HepG2 (cell line): ENCODE data around the gene SLC2A10. TPM values are rescaled to one million over a fixed set of nuclear protein-coding genes. Genes with fewer than 3 reads are reported as not detected.
A peak's percentile ranks its signal among the peaks of the same experiment; 100 is the strongest.

ENCODE experiments used
- BHLHE40 ChIP-seq: IDR thresholded peaks from 2 replicates; pipeline ENCODE4 v1.6.1; 2011; ENCODE audit warnings: low read length, improper control_type of control experiment
- CTCF ChIP-seq: sonication (generic); formaldehyde crosslinking; IDR thresholded peaks from 2 replicates; pipeline ENCODE4 v1.5.0; 2020; ENCODE audit warnings: mild to moderate bottlenecking, missing genetic modification reagents, moderate library complexity
- HMGXB3 ChIP-seq: sonication (generic); formaldehyde crosslinking; IDR thresholded peaks from 2 replicates; pipeline ENCODE4 v1.4.0; 2020; ENCODE audit warnings: missing genetic modification reagents, borderline replicate concordance
- NFKBIZ ChIP-seq: IDR thresholded peaks from 2 replicates; pipeline ENCODE4 v1.6.1; 2018; ENCODE audit warnings: missing genetic modification reagents, missing compliant biosample characterization
- RFX5 ChIP-seq: IDR thresholded peaks from 2 replicates; pipeline ENCODE4 v1.6.1; 2011; ENCODE audit warnings: low read depth, low read length, improper control_type of control experiment
- SMAD1 ChIP-seq: sonication (generic); formaldehyde crosslinking; IDR thresholded peaks from 2 replicates; pipeline ENCODE4 v1.4.0; 2020; ENCODE audit warnings: missing genetic modification reagents, low read depth, mild to moderate bottlenecking, borderline replicate concordance
- THYN1 ChIP-seq: sonication (generic); formaldehyde crosslinking; IDR thresholded peaks from 2 replicates; pipeline ENCODE4 v1.8.1; 2023; ENCODE audit warnings: low read depth, mild to moderate bottlenecking, moderate library complexity, missing genetic modification reagents, borderline replicate concordance
- XBP1 ChIP-seq: sonication (generic); formaldehyde crosslinking; IDR thresholded peaks from 2 replicates; pipeline ENCODE4 v1.5.0; 2020; ENCODE audit warnings: missing genetic modification reagents
- ZFX ChIP-seq: sonication (generic); formaldehyde crosslinking; IDR thresholded peaks from 2 replicates; pipeline ENCODE4 v1.4.0; 2020; ENCODE audit warnings: mild to moderate bottlenecking, low read depth, missing genetic modification reagents, moderate library complexity
- ZNF138 ChIP-seq: sonication (generic); formaldehyde crosslinking; IDR thresholded peaks from 2 replicates; pipeline ENCODE4 v1.5.0; 2020; ENCODE audit warnings: mild to moderate bottlenecking, low read depth, missing genetic modification reagents
- ZNF678 ChIP-seq: sonication (generic); formaldehyde crosslinking; IDR thresholded peaks from 2 replicates; pipeline ENCODE4 v1.4.0; 2020; ENCODE audit warnings: mild to moderate bottlenecking, missing genetic modification reagents
- ZNF710 ChIP-seq: sonication (generic); formaldehyde crosslinking; IDR thresholded peaks from 2 replicates; pipeline ENCODE4 v1.5.0; 2020; ENCODE audit warnings: mild to moderate bottlenecking, missing genetic modification reagents, borderline replicate concordance
- ZNF776 ChIP-seq: sonication (generic); formaldehyde crosslinking; IDR thresholded peaks from 2 replicates; pipeline ENCODE4 v1.4.0; 2020; ENCODE audit warnings: mild to moderate bottlenecking, missing genetic modification reagents
- ZSCAN30 ChIP-seq: sonication (generic); formaldehyde crosslinking; IDR thresholded peaks from 2 replicates; pipeline ENCODE4 v1.5.0; 2020; ENCODE audit warnings: mild to moderate bottlenecking, missing genetic modification reagents
- polyA plus RNA-seq, 8 experiments: library from polyadenylated mRNA; depleted of rRNA in 3 of 8; stranded (reverse) in 7 of 8; unstranded in 1 of 8; fragments of >200 nt; fragmentation: Illumina TruSeq in 4 of 8; extraction: Trizol in 4 of 8; gene quantifications; 2 replicates each; pipeline versions ENCODE4 v1.2.1 to v1.2.3, GENCODE V29; 2011 to 2016; ENCODE audit warnings: low read depth in 4 of 8, missing spikeins in 1 of 8, mixed read lengths in 1 of 8; ENCODE audit not compliant: insufficient read depth in 1 of 8
- total RNA-seq, 5 experiments: library from RNA; depleted of rRNA; stranded (reverse); fragments of >200 nt; fragmentation: Illumina TruSeq; extraction: Trizol; gene quantifications; 2 replicates each; pipeline ENCODE4 v1.2.3, GENCODE V29; 2016; ENCODE audit warnings: low read depth in 1 of 5
- TF ChIP-seq, protein P1 (sequence below): sonication (generic); formaldehyde crosslinking; IDR thresholded peaks from 2 replicates; pipeline ENCODE4 v1.8.1; 2023; ENCODE audit warnings: mild to moderate bottlenecking, moderate library complexity, missing genetic modification reagents
- TF ChIP-seq, protein P2 (sequence below): sonication (generic); formaldehyde crosslinking; IDR thresholded peaks from 2 replicates; pipeline ENCODE4 v1.5.1; 2020; ENCODE audit warnings: mild to moderate bottlenecking, missing genetic modification reagents, borderline replicate concordance
- TF ChIP-seq, protein P3 (sequence below): IDR thresholded peaks from 2 replicates; pipeline ENCODE4 v1.6.1; 2016; ENCODE audit warnings: low read depth, borderline replicate concordance

The SLC2A10 gene
- total and polyA plus RNA-seq, 2 of the 13 experiments (the other 11 are each of a cell fraction or from before 2014, with no cell fraction given): 16.0 to 18.4 TPM

DNA sequence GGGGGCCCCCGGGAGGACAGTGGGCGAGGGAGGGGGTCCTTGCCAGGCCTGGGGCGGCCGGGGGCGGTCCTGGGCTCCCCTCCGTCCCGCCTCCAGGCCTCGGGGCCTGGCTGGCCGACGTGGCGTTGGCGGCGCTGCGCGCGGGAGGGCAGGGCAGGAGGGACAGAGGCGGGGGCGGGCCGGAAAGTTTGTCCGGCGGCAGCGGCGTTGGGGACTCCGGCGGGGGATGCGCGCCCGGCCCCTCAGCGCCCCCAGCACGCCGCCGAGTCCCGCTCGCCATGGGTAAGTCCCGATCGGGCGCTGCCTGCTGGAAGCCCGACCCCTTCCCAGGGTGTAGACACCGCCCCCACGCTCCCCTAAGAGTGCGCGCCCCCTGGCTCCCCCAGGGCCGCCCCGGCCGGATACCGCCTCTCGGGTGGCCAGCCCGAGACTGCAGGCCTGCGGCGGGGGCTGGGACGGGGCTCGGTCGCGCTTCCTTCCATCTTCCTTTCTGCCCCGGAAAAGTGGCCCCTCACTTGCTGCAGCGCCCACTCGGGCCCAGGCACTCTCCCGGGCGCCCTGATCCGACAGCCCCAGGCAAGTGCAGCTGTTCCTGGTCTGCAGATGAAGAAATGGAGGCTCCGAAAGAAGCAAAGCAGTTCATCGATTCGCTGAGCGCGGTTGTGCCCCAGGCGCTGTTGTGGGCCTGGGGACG, at the start of gene SLC2A10 (continued):
- TF ChIP-seq, protein P1, sequence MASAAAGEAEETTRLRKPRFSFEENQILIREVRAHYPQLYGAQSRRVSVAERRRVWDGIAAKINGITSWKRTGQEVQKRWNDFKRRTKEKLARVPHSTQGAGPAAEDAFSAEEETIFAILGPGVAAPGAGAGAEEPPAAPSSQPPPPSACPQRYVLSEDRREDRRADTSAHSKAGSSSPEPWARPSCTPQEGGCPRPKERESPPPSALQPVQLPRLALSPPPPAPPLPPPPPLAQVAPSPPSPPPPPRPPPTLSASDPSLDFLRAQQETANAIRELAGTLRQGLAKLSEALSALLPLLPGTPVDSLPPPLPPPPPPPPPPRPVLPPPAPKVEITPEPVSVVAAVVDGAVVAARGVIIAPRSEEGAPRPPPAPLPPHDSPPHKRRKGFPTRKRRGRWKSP: peak; percentile 58; the same call in 1 of the 2 replicates
- TF ChIP-seq ZNF710 (CRISPR knock-in tag) (peak; percentile 61; the same call in 1 of the 2 replicates), ZNF776 (CRISPR knock-in tag) (peak; percentile 79; the same call in 1 of the 2 replicates), RFX5 (no peak; the same call in 1 of the 2 replicates), CTCF (CRISPR knock-in tag) (peak; percentile 58), XBP1 (CRISPR knock-in tag) (peak; percentile 13), ZNF678 (CRISPR knock-in tag) (no peak), ZNF138 (CRISPR knock-in tag) (no peak), SMAD1 (CRISPR knock-in tag) (peak; percentile 76; the same call in 1 of the 2 replicates), ZSCAN30 (CRISPR knock-in tag) (no peak), THYN1 (CRISPR knock-in tag) (no peak), NFKBIZ (CRISPR knock-in tag) (no peak), ZFX (CRISPR knock-in tag) (peak; percentile 94), HMGXB3 (0 out of 2 replicates have a peak, but pooled peaks have one; percentile 26), BHLHE40 (0 out of 2 replicates have a peak, but pooled peaks have one; percentile 4)
- TF ChIP-seq, protein P2, sequence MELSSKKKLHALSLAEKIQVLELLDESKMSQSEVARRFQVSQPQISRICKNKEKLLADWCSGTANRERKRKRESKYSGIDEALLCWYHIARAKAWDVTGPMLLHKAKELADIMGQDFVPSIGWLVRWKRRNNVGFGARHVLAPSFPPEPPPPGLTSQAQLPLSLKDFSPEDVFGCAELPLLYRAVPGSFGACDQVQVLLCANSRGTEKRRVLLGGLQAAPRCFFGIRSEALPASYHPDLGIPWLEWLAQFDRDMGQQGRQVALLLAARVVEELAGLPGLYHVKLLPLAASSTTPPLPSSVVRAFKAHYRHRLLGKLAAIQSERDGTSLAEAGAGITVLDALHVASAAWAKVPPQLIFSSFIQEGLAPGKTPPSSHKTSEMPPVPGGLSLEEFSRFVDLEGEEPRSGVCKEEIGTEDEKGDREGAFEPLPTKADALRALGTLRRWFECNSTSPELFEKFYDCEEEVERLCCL (CRISPR knock-in tag): no peak
- TF ChIP-seq, protein P3, sequence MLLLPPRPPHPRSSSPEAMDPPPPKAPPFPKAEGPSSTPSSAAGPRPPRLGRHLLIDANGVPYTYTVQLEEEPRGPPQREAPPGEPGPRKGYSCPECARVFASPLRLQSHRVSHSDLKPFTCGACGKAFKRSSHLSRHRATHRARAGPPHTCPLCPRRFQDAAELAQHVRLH (CRISPR knock-in tag): 0 out of 2 replicates have a peak, but pooled peaks have one; percentile 59
